Naive thymus-derived CD8-positive, alpha-beta T cell (primary cell): ENCODE measurements around the gene DENND4A. TPM values are rescaled to one million over a fixed set of nuclear protein-coding genes. Genes with fewer than 3 reads are reported as not detected.
A peak's percentile ranks its signal among the peaks of the same experiment; 100 is the strongest.
"Not testable (repeated sequence)": the region's sequence is repeated elsewhere in the genome, so short reads cannot be mapped to it uniquely, and the experiment has no call there.

Source experiments
- ATAC-seq, 2 donors: fragments of 150-1000 bp; cut with Tn5 transposase in 1 of 2; sonication (Bioruptor Pico), chemical (Tn5 transposase) in 1 of 2; 1 replicate in 1 of 2; 2 replicates in 1 of 2; pipeline ENCODE4 v1.10.0; 2021; ENCODE audit warnings: mild to moderate bottlenecking in 2 of 2, moderate library complexity in 2 of 2
- POLR2A ChIA-PET: fragments of 350-600 bp; sonication (Branson Sonifier 250); formaldehyde crosslinking; loops from one replicate; lab custom pipeline; 2021; ENCODE audit warnings: antibody characterized with exemption; lab: Charles Lee
- DNase-seq, 10 donors: peaks; one replicate each; pipeline versions ENCODE4 v3.0.0 to v3.0.0-alpha.2; 2020 to 2022
- H3K27ac Mint-ChIP-seq, 10 donors: one replicate each; pipeline ENCODE4 v1.8.0; 2020 to 2022; ENCODE audit warnings: mild to moderate bottlenecking in 10 of 10, mixed read lengths in 10 of 10, moderate library complexity in 4 of 10, inconsistent platforms in 1 of 10
- H3K27me3 Mint-ChIP-seq, 5 donors: one replicate each; pipeline ENCODE4 v1.8.0; 2021 to 2022; ENCODE audit warnings: mixed read lengths in 5 of 5
- H3K36me3 Mint-ChIP-seq, 3 donors: one replicate each; pipeline ENCODE4 v1.8.0; 2020 to 2022; ENCODE audit warnings: mixed read lengths in 3 of 3, mild to moderate bottlenecking in 2 of 3, inconsistent platforms in 1 of 3
- H3K4me1 Mint-ChIP-seq, 4 donors: one replicate each; pipeline ENCODE4 v1.8.0; 2021 to 2022; ENCODE audit warnings: mixed read lengths in 4 of 4
- H3K4me3 Mint-ChIP-seq, 10 donors: one replicate each; pipeline ENCODE4 v1.8.0; 2020 to 2022; ENCODE audit warnings: mild to moderate bottlenecking in 10 of 10, mixed read lengths in 10 of 10, moderate library complexity in 6 of 10, inconsistent platforms in 1 of 10
- H3K9me3 Mint-ChIP-seq, 9 donors: one replicate each; pipeline ENCODE4 v1.8.0; 2020 to 2022; ENCODE audit warnings: mixed read lengths in 9 of 9, mild to moderate bottlenecking in 3 of 9, inconsistent platforms in 1 of 9, moderate library complexity in 1 of 9
- polyA plus RNA-seq, 3 donors: library from polyadenylated mRNA; unstranded; fragments of 300-500 nt; fragmentation: Illumina TruSeq; gene quantifications; one replicate each; pipeline ENCODE4 v1.2.3, GENCODE V29; 2021
- total RNA-seq, 8 experiments: library from RNA in 2 of 8; stranded (reverse) in 2 of 8; gene quantifications; one replicate each; pipeline ENCODE4 v1.2.3 and lab custom pipeline; 2021 to 2026

The DENND4A gene
- total and polyA plus RNA-seq, 5 experiments from 2014 or later = 9.3 to 62.9 (median 12.0) TPM

DNA sequence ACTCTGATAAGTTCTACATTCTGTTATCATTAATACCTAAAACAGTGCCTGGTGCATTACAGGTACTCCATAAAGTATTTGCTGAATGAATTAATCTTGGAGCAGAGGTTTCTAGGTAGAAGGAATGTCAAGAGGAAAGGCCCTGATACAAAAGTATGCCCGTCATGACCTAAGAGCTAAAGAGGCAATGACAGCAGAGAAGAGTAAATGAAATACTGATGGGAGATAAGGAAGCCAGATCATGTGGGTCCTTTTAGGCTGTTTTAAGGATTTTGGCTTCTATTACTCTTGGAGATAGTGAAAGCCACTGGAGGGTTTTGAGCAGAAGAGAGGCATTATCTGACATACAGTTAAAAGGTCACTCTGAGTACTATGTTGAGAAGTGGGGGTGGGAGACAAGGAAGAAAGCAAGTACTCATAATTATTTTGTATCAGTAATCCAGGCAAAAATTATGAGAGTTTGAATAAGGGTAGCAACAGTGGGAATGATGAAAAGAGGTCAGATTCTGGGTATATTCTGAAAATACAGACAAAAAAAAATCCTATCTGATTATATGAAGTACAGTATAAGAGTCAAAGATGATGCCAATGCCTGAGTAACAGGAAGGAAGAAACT is 48.3 kb downstream of the DENND4A start:
- Mint-ChIP-seq H3K4me1 (peaks cover 0 to 8% (median 2%) of the 10 kb centered on the region in 4 donors), H3K9me3 (no peaks in the 10 kb centered on the region), H3K27ac (peak overlapping the region in 6 of 10 donors; percentile 13 to 77 (median 42)), H3K27me3 (no peaks in the 10 kb centered on the region), H3K4me3 (no peak overlapping the region), H3K36me3 (peaks cover 0 to 53% (median 6%) of the 10 kb centered on the region in 3 donors)
- ATAC-seq = no peak
- DNase-seq = no peak
- POLR2A ChIA-PET = no interaction called here

DNA sequence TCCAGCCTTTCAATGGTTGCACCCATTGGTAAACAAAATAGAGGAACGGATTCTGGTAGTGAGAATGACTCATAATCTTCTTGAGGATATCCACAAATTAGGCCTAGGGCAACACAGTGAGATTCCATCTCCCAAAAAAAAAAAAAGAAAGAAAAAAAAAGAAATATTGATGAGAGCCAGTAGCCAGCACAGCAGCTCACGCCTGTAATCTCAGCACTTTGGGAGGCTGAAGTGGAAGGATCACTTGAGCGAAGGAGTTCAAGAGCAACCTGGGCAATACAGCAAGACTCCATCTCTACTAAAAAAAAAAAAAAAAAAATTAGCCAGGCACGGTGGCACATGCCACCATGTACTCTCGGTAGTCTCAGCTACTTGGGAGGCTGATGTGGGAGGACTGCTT is 51.9 kb downstream of the DENND4A start:
- H3K4me3 Mint-ChIP-seq = no peak overlapping the region
- DNase-seq = no peak
- no peaks in the 10 kb centered on the region for H3K27me3 Mint-ChIP-seq
- POLR2A ChIA-PET = interaction anchor here (0.7 kb wide), 1 partner anchor 103 kb away, joined by 3 read pairs; no protein-coding TSS in a partner anchor
- no peaks in the 10 kb centered on the region for H3K9me3 Mint-ChIP-seq
- peak in 1 of 2 donors; percentile 11 for ATAC-seq
- peaks cover 5 to 74% (median 23%) of the 10 kb centered on the region in 3 donors for H3K36me3 Mint-ChIP-seq
- H3K4me1 Mint-ChIP-seq = peaks cover 0 to 6% (median 1%) of the 10 kb centered on the region in 4 donors
- peak overlapping the region in 2 of 10 donors; percentile 34 to 49 for H3K27ac Mint-ChIP-seq

DNA sequence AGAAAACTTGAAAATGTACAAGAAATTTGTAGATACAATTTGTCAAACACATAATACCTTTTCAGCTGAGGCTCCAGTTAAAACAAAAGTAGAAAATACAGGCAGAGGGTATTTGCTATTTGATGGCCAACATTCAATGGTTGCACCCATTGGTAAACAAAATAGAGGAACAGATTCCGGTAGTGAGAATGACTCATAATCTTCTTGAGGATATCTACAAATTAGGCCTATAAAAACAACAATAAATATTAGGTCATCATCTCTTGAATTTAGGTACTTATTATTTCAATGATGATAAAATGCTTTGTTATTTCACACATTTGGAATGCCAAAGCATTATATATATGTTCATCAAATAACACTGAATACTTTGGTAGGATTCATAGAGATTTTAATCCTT is 53.4 kb downstream of the DENND4A start:
- ATAC-seq (no peak), DNase-seq (no peak)
- Mint-ChIP-seq H3K27me3 (no peaks in the 10 kb centered on the region), H3K4me1 (peaks cover 0 to 4% (median 0%) of the 10 kb centered on the region in 4 donors), H3K9me3 (no peaks in the 10 kb centered on the region), H3K4me3 (no peak overlapping the region), H3K27ac (peak overlapping the region in 2 of 10 donors; percentile 19 to 53), H3K36me3 (peaks cover 5 to 82% (median 23%) of the 10 kb centered on the region in 3 donors)
- POLR2A ChIA-PET = no interaction called here

DNA sequence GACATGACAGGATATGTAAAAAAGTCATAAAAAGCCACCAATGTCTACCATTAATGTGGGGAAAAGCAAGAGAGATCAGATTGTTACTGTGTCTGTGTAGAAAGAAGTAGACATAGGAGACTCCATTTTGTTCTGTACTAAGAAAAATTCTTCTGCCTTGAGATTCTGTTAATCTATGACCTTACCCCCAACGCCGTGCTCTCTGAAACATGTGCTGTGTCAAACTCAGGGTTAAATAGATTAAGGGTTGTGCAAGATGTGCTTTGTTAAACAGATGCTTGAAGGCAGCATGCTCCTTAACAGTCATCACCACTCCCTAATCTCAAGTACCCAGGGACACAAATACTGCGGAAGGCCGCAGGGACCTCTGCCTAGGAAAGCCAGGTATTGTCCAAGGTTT is 58.5 kb downstream of the DENND4A start:
- H3K4me3 Mint-ChIP-seq, H3K4me1 Mint-ChIP-seq, POLR2A ChIA-PET, DNase-seq, ATAC-seq, H3K9me3 Mint-ChIP-seq, H3K27me3 Mint-ChIP-seq: not testable (repeated sequence)
- peaks cover 11 to 75% (median 25%) of the 10 kb centered on the region in 3 donors for H3K36me3 Mint-ChIP-seq
- H3K27ac Mint-ChIP-seq = peak overlapping the region in 1 of 10 donors; percentile 12

DNA sequence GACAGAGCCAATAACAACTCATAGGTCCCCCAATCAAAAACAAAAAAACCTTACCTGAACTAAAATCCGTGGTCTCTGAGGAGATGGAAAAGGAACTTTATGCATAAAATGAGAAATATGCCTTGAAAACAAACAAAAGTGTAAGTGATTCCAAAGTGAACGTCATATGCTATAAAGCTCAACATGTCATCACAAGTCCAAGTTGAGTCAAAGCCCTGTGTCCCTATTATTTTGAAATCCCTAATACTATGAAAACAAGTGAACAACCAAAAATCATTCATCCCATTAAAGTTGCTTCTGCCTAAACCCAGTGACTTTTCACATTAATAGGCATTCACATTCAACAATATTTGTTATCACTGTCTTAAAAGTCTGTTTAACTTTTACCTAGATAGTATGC is 59.4 kb downstream of the DENND4A start:
- Mint-ChIP-seq H3K9me3 (no peaks in the 10 kb centered on the region), H3K36me3 (peaks cover 10 to 72% (median 21%) of the 10 kb centered on the region in 3 donors), H3K4me3 (no peak overlapping the region), H3K4me1 (peaks cover 0 to 2% (median 0%) of the 10 kb centered on the region in 4 donors), H3K27me3 (no peaks in the 10 kb centered on the region), H3K27ac (peak overlapping the region in 1 of 10 donors; percentile 51)
- DNase-seq (no peak), ATAC-seq (no peak)
- POLR2A ChIA-PET = interaction anchor here (0.6 kb wide), 1 partner anchor 59 kb away, joined by 3 read pairs; the partner anchor contains the start of gene DENND4A

DNA sequence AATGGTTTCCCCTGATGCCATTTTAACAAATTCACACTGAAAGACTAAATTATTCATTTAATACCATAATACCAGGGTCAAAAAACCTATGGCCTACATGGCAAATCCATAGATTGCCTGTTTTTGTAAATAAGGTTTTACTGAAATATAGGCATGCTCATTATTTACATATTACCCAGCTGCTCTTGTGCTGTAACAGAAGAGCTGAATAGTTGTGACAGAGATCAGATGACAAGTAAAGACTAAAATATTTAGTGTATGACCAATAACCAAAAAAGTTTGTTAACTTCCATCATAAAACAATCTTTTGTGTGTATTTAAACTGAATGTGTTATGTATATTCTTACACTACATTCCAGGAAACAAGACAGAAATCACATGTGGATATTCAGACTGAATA is 60.2 kb downstream of the DENND4A start:
- DNase-seq = no peak
- POLR2A ChIA-PET = no interaction called here
- Mint-ChIP-seq H3K4me1 (peaks cover 0 to 2% (median 0%) of the 10 kb centered on the region in 4 donors), H3K27ac (peak overlapping the region in 3 of 10 donors; percentile 6 to 51 (median 9)), H3K9me3 (no peaks in the 10 kb centered on the region), H3K36me3 (peaks cover 5 to 70% (median 15%) of the 10 kb centered on the region in 3 donors), H3K27me3 (no peaks in the 10 kb centered on the region), H3K4me3 (no peak overlapping the region)
- no peak for ATAC-seq

DNA sequence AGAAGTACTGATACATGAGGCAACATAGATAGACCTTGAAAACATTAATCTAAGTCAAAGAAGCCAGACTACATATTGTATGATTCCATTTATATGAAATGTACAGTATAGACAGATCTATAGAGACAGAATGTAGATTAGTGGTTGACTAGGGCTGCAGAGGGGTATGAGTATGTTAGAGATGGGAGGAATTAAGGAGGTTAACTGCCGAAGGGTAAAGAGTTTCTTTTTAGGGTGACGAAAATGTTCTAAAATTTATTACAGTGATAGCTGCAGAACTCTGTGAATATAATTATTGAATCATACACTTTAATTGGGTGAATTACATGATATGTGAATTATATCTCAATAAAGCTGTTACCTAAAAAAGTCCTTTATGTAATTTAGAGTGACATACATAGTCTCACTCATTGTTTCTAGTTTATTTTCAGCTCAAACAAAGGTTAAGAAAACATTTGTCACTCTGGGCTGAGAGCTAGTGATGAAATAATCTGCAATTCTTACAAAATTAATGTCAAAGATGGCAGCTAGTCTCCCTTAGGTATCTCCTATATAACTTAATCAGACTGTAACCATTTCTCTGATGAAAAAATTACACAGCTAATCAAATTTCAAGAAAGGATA is 61.4 kb downstream of the DENND4A start:
- Mint-ChIP-seq H3K9me3 (no peaks in the 10 kb centered on the region), H3K4me1 (peaks cover 0 to 2% (median 0%) of the 10 kb centered on the region in 4 donors), H3K4me3 (no peak overlapping the region), H3K27me3 (no peaks in the 10 kb centered on the region), H3K36me3 (peaks cover 5 to 68% (median 14%) of the 10 kb centered on the region in 3 donors), H3K27ac (peak overlapping the region in 2 of 10 donors; percentile 12 to 36)
- no peak for DNase-seq
- POLR2A ChIA-PET = interaction anchor here (1.0 kb wide), 1 partner anchor 103 kb away, joined by 4 read pairs; no protein-coding TSS in a partner anchor
- no peak for ATAC-seq

DNA sequence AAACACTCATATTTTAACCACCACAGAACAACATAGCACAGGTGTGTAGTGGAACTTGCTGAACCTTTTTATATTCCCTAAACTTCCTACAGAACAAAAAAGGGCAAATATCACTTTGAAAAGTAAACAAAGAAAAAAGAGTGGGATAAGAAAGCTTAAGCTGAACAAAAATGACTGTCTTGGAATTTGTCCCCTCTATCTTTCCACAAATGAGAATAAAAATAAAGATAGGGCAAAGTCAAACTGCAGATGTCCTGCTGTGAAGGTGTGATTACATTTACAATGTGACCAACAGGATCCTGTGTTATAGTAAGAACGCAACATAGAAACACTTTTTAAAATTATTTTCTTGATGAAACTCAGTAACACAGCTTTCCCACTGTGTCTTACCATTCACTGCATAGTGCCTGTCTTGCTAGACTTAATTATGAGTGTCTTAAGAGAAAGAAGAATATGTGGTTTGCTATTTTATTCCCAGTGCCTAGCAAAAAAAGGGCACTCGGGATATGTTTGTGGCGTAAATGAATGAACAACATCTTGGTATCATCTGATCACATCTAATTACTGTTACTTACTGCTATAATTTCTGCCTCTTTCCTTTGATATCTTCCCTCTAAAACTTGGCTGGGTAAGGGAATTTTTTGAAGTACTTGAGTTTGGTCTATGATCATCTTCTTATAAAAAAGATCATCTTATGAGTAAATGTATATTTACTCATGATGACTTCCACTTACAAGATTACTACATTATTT is 67.5 kb downstream of the DENND4A start:
- no peak overlapping the region for H3K4me3 Mint-ChIP-seq
- POLR2A ChIA-PET = interaction anchor here (1.2 kb wide), 1 partner anchor 108 kb away, joined by 3 read pairs; no protein-coding TSS in a partner anchor
- no peaks in the 10 kb centered on the region for H3K27me3 Mint-ChIP-seq
- no peak for ATAC-seq
- no peaks in the 10 kb centered on the region for H3K9me3 Mint-ChIP-seq
- no peaks in the 10 kb centered on the region for H3K4me1 Mint-ChIP-seq
- no peak for DNase-seq
- peaks cover 5 to 73% (median 27%) of the 10 kb centered on the region in 3 donors for H3K36me3 Mint-ChIP-seq
- no peak overlapping the region for H3K27ac Mint-ChIP-seq

DNA sequence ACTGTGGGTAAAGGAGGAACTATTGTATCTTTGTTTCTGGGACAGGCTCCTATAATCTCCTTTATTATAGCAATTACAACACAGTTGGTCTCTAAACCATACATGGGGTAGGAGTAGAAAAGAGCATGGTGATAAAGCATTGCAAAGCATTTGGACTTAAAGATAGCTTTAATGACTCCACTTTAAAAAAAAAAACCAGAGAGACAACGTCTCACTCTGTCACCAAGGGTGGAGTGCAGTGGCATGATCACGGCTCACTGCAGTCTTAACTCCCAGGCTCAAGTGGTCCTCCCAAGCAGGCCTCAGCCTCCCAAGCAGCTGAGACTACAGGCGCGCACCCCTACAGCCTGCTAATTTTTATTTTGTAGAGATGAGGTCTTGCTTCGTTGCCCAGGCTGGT is 68.2 kb downstream of the DENND4A start:
- Mint-ChIP-seq H3K9me3 (no peaks in the 10 kb centered on the region), H3K36me3 (peaks cover 3 to 75% (median 24%) of the 10 kb centered on the region in 3 donors), H3K4me1 (peaks cover 0 to 2% (median 0%) of the 10 kb centered on the region in 4 donors), H3K27me3 (no peaks in the 10 kb centered on the region), H3K4me3 (no peak overlapping the region), H3K27ac (peak overlapping the region in 1 of 10 donors; percentile 18)
- POLR2A ChIA-PET = interaction anchor here (0.7 kb wide), 1 partner anchor 177 kb away, joined by 4 read pairs; no protein-coding TSS in a partner anchor
- ATAC-seq (no peak), DNase-seq (no peak)

DNA sequence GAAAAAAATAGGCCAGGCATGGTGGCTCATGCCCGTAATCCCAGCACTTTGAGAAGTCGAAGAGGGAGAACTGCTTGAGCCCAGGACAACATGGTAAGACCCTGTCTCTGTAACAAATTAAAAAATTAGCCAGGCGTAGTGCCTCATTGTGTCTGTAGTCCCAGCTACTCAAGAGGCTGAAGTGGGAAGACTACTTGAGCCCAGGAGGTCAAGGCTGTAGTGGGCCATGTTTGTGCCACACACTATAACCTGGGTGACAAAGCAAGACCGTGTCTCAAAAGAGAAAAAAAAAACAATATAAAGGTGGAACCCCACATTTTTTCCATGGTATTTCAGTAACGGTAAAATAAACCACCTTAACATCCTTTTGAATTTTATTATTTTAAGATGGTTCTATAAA is 69.9 kb downstream of the DENND4A start:
- no peak overlapping the region for H3K27ac Mint-ChIP-seq
- no peak overlapping the region for H3K4me3 Mint-ChIP-seq
- H3K27me3 Mint-ChIP-seq = no peaks in the 10 kb centered on the region
- H3K9me3 Mint-ChIP-seq = no peaks in the 10 kb centered on the region
- POLR2A ChIA-PET = no interaction called here
- no peak for ATAC-seq
- H3K36me3 Mint-ChIP-seq = peaks cover 3 to 81% (median 29%) of the 10 kb centered on the region in 3 donors
- no peak for DNase-seq
- H3K4me1 Mint-ChIP-seq = peaks cover 0 to 2% (median 0%) of the 10 kb centered on the region in 4 donors

DNA sequence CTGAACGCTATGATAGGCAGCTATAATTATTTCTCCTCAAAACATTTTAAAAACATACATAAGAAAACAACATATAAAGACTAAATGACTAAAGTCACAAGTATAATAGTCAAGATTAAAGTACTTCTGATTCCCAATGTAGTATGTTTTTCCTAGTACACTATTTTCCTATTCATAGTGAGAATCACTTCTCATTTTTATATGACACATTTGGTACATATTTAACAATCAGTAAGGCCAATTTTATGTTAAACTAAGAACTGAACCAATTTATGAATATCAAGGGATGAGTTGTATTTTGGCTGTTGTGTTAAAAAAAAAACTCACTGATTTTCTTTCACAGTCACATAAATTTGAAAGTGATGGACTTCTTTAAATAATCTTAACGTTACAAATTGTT is 79.7 kb downstream of the DENND4A start:
- Mint-ChIP-seq H3K27me3 (no peaks in the 10 kb centered on the region), H3K4me3 (no peak overlapping the region), H3K9me3 (no peaks in the 10 kb centered on the region), H3K27ac (no peak overlapping the region), H3K4me1 (peaks cover 0 to 6% (median 5%) of the 10 kb centered on the region in 4 donors), H3K36me3 (peaks cover 12 to 70% (median 32%) of the 10 kb centered on the region in 3 donors)
- ATAC-seq (no peak), DNase-seq (no peak)
- POLR2A ChIA-PET = no interaction called here

DNA sequence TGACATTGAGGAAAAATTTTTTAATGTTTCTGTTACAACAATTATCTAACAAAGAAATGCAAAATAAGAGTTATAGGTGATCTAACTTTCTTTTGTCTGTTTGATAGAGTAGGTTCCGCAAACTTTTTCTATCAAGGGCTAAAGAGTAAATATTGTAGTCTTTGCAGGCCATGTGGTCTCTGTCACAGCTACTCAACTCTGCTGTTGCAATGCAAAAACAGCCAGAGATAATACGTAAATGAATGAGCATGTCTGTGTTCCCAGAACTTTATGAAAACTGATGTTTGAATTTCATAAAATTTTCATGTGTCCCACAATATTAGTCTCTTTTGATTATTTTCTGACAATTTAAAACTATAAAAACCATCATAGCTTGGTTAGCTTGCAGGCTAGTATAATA is 97.0 kb downstream of the DENND4A start:
- H3K4me1 Mint-ChIP-seq = no peaks in the 10 kb centered on the region
- H3K9me3 Mint-ChIP-seq = no peaks in the 10 kb centered on the region
- no peak for DNase-seq
- peaks cover 16 to 76% (median 32%) of the 10 kb centered on the region in 3 donors for H3K36me3 Mint-ChIP-seq
- POLR2A ChIA-PET = no interaction called here
- H3K4me3 Mint-ChIP-seq = no peak overlapping the region
- no peaks in the 10 kb centered on the region for H3K27me3 Mint-ChIP-seq
- no peak for ATAC-seq
- no peak overlapping the region for H3K27ac Mint-ChIP-seq
